A549 (cell line): ENCODE data around the gene TENM3. TPM values are rescaled to one million over a fixed set of nuclear protein-coding genes. Genes with fewer than 3 reads are reported as not detected.

Experiments
- ATAC-seq, 2 experiments: fragments of 200-7000 bp in 1 of 2; fragments of >200 bp in 1 of 2; cut with Nextera tagmentation in 1 of 2; cut with Tn5 transposase in 1 of 2; 3 replicates each; pipeline versions ENCODE4 v1.8.0 to v1.9.1; 2018 to 2020; ENCODE audit warnings: mild to moderate bottlenecking in 1 of 2, moderate library complexity in 1 of 2
- CTCF ChIA-PET: fragments of 300-600 bp; sonication (Branson Sonifier 250); formaldehyde crosslinking; extraction: SDS; loops from one replicate; lab custom pipeline; 2021; ENCODE audit warnings: antibody characterized with exemption, inconsistent platforms; lab: Yijun Ruan, JAX
- POLR2A ChIA-PET: fragments of 350-600 bp; formaldehyde crosslinking; extraction: SDS; loops from one replicate; lab custom pipeline; 2021; ENCODE audit warnings: antibody characterized with exemption, inconsistent platforms; lab: Yijun Ruan, JAX
- DNase-seq, 2 experiments: peaks; one replicate each; pipeline versions ENCODE4 v3.0.0 to v3.0.0-alpha.2; 2011 to 2016; ENCODE audit warnings: low read depth in 1 of 2, low spot score in 1 of 2
- FAIRE-seq: peaks from 2 replicates; lab custom pipeline; 2011; peaks lifted over from hg19 to GRCh38; lab: Jason Lieb, UNC
- H3K27ac ChIP-seq, 2 experiments: fragments of >200 bp; sonication (Bioruptor Twin); formaldehyde crosslinking; 3 replicates each; pipeline ENCODE4 v1.5.1; 2016 to 2017
- H3K4me1 ChIP-seq: fragments of >200 bp; sonication (Bioruptor Twin); formaldehyde crosslinking; 3 replicates; pipeline ENCODE4 v1.6.1; 2016
- H3K4me2 ChIP-seq: fragments of >200 bp; sonication (Bioruptor Twin); formaldehyde crosslinking; 3 replicates; pipeline ENCODE4 v1.6.1; 2016
- H3K4me3 ChIP-seq: fragments of >200 bp; sonication (Bioruptor Twin); formaldehyde crosslinking; 3 replicates; pipeline ENCODE4 v1.5.1; 2016
- H3K9me3 ChIP-seq: fragments of >200 bp; sonication (Bioruptor Twin); formaldehyde crosslinking; 3 replicates; pipeline ENCODE4 v1.6.1; 2016
- BHLHE40 ChIP-seq: IDR thresholded peaks from 2 replicates; pipeline ENCODE4 v1.6.1; 2012; ENCODE audit warnings: low read depth, low read length, inconsistent platforms
- CBX2 ChIP-seq: fragments of 200-600 bp; sonication (generic); IDR thresholded peaks from 2 replicates; pipeline ENCODE4 v1.6.1; 2016; ENCODE audit warnings: low read depth, mild to moderate bottlenecking, borderline replicate concordance
- CBX8 ChIP-seq: fragments of 200-600 bp; sonication (generic); IDR thresholded peaks from 2 replicates; pipeline ENCODE4 v1.6.1; 2016
- EP300 ChIP-seq, 2 experiments: fragments of >200 bp; sonication (Bioruptor Twin); formaldehyde crosslinking; IDR thresholded peaks; 2 replicates in 1 of 2; 3 replicates in 1 of 2; pipeline ENCODE4 v1.6.1; 2016 to 2017
- FOXS1 ChIP-seq: fragments of 250-450 bp; sonication (Bioruptor Pico); IDR thresholded peaks from 2 replicates; pipeline ENCODE4 v1.5.0; 2020; ENCODE audit warnings: mild to moderate bottlenecking, moderate library complexity
- GATA3 ChIP-seq: IDR thresholded peaks from 2 replicates; pipeline ENCODE4 v1.6.1; 2012; ENCODE audit warnings: borderline replicate concordance
- HDAC2 ChIP-seq: fragments of 200-600 bp; sonication (generic); IDR thresholded peaks from 2 replicates; pipeline ENCODE4 v1.6.1; 2016
- HEYL ChIP-seq: fragments of 250-450 bp; sonication (Bioruptor Pico); IDR thresholded peaks from 2 replicates; pipeline ENCODE4 v1.8.0; 2021; ENCODE audit warnings: mild to moderate bottlenecking, moderate library complexity
- HOXA7 ChIP-seq: fragments of 250-450 bp; sonication (Bioruptor Pico); IDR thresholded peaks from 2 replicates; pipeline ENCODE4 v1.5.0; 2020; ENCODE audit warnings: mild to moderate bottlenecking, moderate library complexity
- HOXB13 ChIP-seq: fragments of 250-450 bp; sonication (Bioruptor Pico); IDR thresholded peaks from 2 replicates; pipeline ENCODE4 v1.5.0; 2020; ENCODE audit warnings: low read depth, mild to moderate bottlenecking, moderate library complexity
- JUN ChIP-seq, 2 experiments: fragments of >200 bp; sonication (Bioruptor Twin); formaldehyde crosslinking; IDR thresholded peaks; 2 replicates in 1 of 2; 3 replicates in 1 of 2; pipeline ENCODE4 v1.6.1; 2016 to 2017
- JUNB ChIP-seq: fragments of >200 bp; sonication (Bioruptor Twin); formaldehyde crosslinking; IDR thresholded peaks from 2 replicates; pipeline ENCODE4 v1.6.1; 2016
- KDM5A ChIP-seq: fragments of 200-600 bp; sonication (generic); IDR thresholded peaks from 2 replicates; pipeline ENCODE4 v1.6.1; 2016; ENCODE audit warnings: antibody characterized with exemption, mild to moderate bottlenecking
- MAZ ChIP-seq: fragments of 150-350 bp; IDR thresholded peaks from 2 replicates; pipeline ENCODE4 v1.6.1; 2014; ENCODE audit warnings: antibody characterized with exemption, low read depth, low read length, borderline replicate concordance
- MYC ChIP-seq: IDR thresholded peaks from 2 replicates; pipeline ENCODE4 v1.6.1; 2012; ENCODE audit warnings: mild to moderate bottlenecking, inconsistent platforms, low read length, improper control_type of control experiment, borderline replicate concordance
- NFE2L2 ChIP-seq: fragments of 150-350 bp; conservative IDR thresholded peaks from 2 replicates; pipeline ENCODE4 v1.6.1; 2014; ENCODE audit warnings: low read length
- NPAS2 ChIP-seq: fragments of 250-450 bp; sonication (Bioruptor Pico); IDR thresholded peaks from 2 replicates; pipeline ENCODE4 v1.8.0; 2022; ENCODE audit warnings: mild to moderate bottlenecking, moderate library complexity, borderline replicate concordance
- POLR2A ChIP-seq: IDR thresholded peaks from 2 replicates; pipeline ENCODE4 v1.6.1; 2012; ENCODE audit warnings: mild to moderate bottlenecking, low read length
- RAD21 ChIP-seq, 2 experiments: fragments of >200 bp in 1 of 2; sonication (Bioruptor Twin) in 1 of 2; formaldehyde crosslinking in 1 of 2; IDR thresholded peaks in 1 of 2; conservative IDR thresholded peaks in 1 of 2; 2 replicates in 1 of 2; 3 replicates in 1 of 2; pipeline ENCODE4 v1.6.1; 2012 to 2018; ENCODE audit warnings: inconsistent platforms in 1 of 2
- RARB ChIP-seq: fragments of 250-450 bp; sonication (Bioruptor Pico); IDR thresholded peaks from 2 replicates; pipeline ENCODE4 v1.8.0; 2021; ENCODE audit warnings: mild to moderate bottlenecking, moderate library complexity
- RFX5 ChIP-seq: fragments of 450-650 bp; IDR thresholded peaks from 2 replicates; pipeline ENCODE4 v1.7.1; 2014; ENCODE audit warnings: antibody characterized with exemption, mild to moderate bottlenecking, moderate library complexity
- SMC3 ChIP-seq: fragments of >200 bp; sonication (Bioruptor Twin); formaldehyde crosslinking; IDR thresholded peaks from 3 replicates; pipeline ENCODE4 v1.6.1; 2018; ENCODE audit warnings: inconsistent platforms
- TFCP2L1 ChIP-seq: fragments of 250-450 bp; sonication (Bioruptor Pico); IDR thresholded peaks from 2 replicates; pipeline ENCODE4 v1.5.0; 2021; ENCODE audit warnings: mild to moderate bottlenecking
- ZC3H11A ChIP-seq: fragments of 450-650 bp; IDR thresholded peaks from 2 replicates; pipeline ENCODE4 v1.6.1; 2014; ENCODE audit warnings: antibody characterized with exemption, mild to moderate bottlenecking
- WGBS: methylation state at CpG from one replicate; pipeline ENCODE4 v1.1.6; 2017; ENCODE audit errors: missing lambda C conversion rate; 5-methylcytosine and 5-hydroxymethylcytosine counted together
- polyA plus RNA-seq, 4 experiments: library from polyadenylated mRNA; depleted of rRNA in 3 of 4; stranded (reverse); fragments of >200 nt; fragmentation: RNase III in 1 of 4; extraction: RNeasy Plus Mini Kit Qiagen cat#74134 plus additional on column Dnase treatment in 1 of 4; gene quantifications; 2 replicates in 3 of 4; 3 replicates in 1 of 4; pipeline ENCODE4 v1.2.3, GENCODE V29; 2011 to 2017
- TF ChIP-seq, protein P1 (sequence below): fragments of 450-650 bp; IDR thresholded peaks from 2 replicates; pipeline ENCODE4 v1.6.1; 2014; ENCODE audit warnings: antibody characterized with exemption
- TF ChIP-seq, protein P2 (sequence below): fragments of 200-600 bp; sonication (generic); IDR thresholded peaks from 2 replicates; pipeline ENCODE4 v1.6.1; 2016; ENCODE audit warnings: antibody characterized with exemption, mild to moderate bottlenecking, moderate library complexity
- TF ChIP-seq, protein P3 (sequence below): fragments of >200 bp; sonication (Bioruptor Twin); formaldehyde crosslinking; IDR thresholded peaks from 2 replicates; pipeline ENCODE4 v1.6.1; 2016

The TENM3 gene
- polyA plus RNA-seq, 2 of the 4 experiments (the other 2 are of a cell fraction) = 2.4 to 7.3 TPM

DNA sequence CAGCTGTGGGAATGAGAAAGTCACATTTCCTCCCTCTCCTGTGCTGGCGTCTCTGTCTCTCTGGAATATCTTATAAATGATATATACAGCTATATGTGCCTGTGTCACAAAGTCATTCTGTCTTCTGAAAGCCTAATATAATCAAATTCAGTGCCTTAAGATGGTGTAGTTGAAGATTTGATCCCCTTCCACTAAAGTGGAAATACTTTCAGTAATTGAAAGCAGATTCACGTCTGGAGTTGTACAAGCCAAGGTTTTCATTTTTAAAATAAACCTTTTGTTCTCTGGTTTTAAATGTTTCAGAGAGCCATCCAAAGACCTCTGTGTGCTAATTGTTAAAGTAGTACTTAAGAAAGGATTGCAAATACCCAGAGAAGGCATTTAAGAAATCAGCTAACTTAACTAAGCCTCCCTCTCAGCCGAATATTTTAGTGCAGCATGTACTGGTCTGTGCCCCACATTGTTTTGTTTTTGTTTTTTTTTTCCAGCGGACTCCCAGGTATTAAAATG lies 206.8 kb downstream of the TENM3 start:
- no peak for ATAC-seq

DNA sequence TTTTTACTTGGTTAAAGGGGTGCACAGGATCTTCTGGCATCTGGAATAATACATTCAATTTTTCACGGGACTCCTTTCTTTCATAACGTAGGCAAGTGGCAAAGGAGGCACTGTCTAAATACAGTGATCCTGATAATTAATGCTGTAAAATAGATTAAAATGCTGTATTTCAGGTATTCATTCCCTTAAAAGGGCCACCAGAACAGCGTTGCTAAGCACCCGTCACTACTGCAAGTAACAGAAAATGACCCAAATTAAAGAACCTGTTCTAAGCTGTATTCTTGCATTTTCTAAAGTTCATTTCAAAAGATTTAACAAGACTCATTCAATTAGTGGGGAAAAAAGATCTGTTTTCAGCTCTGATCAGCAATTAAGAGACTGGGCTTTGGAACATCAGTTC lies 208.2 kb downstream of the TENM3 start:
- 36% methylated on average over 4 of the region's 4 CpGs for WGBS
- Histone ChIP-seq H3K4me2 (no peak overlapping the region), H3K9me3 (no peaks in the 10 kb centered on the region), H3K4me3 (no peak overlapping the region), H3K4me1 (no peaks in the 10 kb centered on the region), H3K27ac (no peak overlapping the region)
- FAIRE-seq (no peak), DNase-seq (no peak), ATAC-seq (no peak)
- CTCF ChIA-PET = no interaction called here
- POLR2A ChIA-PET = no interaction called here
- TF ChIP-seq HDAC2 = no peak
- no peak for TF ChIP-seq NPAS2 (CRISPR knock-in tag)
- TF ChIP-seq KDM5A = no peak
- TF ChIP-seq RAD21 (conservative IDR thresholded peaks at IDR 0.05 in 1 of 2, IDR thresholded peaks at IDR 0.05 in 1 of 2) = no peak
- no peak for TF ChIP-seq FOXS1 (CRISPR knock-in tag)
- TF ChIP-seq NFE2L2 = no peak
- TF ChIP-seq, protein P1, sequence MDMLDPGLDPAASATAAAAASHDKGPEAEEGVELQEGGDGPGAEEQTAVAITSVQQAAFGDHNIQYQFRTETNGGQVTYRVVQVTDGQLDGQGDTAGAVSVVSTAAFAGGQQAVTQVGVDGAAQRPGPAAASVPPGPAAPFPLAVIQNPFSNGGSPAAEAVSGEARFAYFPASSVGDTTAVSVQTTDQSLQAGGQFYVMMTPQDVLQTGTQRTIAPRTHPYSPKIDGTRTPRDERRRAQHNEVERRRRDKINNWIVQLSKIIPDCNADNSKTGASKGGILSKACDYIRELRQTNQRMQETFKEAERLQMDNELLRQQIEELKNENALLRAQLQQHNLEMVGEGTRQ = no peak
- no peak for TF ChIP-seq RFX5
- TF ChIP-seq GATA3 = no peak
- TF ChIP-seq RARB (CRISPR knock-in tag) = no peak
- no peak for TF ChIP-seq MYC
- TF ChIP-seq, protein P2, sequence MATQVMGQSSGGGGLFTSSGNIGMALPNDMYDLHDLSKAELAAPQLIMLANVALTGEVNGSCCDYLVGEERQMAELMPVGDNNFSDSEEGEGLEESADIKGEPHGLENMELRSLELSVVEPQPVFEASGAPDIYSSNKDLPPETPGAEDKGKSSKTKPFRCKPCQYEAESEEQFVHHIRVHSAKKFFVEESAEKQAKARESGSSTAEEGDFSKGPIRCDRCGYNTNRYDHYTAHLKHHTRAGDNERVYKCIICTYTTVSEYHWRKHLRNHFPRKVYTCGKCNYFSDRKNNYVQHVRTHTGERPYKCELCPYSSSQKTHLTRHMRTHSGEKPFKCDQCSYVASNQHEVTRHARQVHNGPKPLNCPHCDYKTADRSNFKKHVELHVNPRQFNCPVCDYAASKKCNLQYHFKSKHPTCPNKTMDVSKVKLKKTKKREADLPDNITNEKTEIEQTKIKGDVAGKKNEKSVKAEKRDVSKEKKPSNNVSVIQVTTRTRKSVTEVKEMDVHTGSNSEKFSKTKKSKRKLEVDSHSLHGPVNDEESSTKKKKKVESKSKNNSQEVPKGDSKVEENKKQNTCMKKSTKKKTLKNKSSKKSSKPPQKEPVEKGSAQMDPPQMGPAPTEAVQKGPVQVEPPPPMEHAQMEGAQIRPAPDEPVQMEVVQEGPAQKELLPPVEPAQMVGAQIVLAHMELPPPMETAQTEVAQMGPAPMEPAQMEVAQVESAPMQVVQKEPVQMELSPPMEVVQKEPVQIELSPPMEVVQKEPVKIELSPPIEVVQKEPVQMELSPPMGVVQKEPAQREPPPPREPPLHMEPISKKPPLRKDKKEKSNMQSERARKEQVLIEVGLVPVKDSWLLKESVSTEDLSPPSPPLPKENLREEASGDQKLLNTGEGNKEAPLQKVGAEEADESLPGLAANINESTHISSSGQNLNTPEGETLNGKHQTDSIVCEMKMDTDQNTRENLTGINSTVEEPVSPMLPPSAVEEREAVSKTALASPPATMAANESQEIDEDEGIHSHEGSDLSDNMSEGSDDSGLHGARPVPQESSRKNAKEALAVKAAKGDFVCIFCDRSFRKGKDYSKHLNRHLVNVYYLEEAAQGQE = no peak

More for the DNA sequence above, 206.8 kb downstream of the TENM3 start:
- WGBS = 17% methylated on average over 4 of the region's 4 CpGs
- Histone ChIP-seq H3K4me2 (peak overlapping the region; percentile 81), H3K4me1 (no peaks in the 10 kb centered on the region), H3K27ac (no peak overlapping the region), H3K4me3 (peak overlapping the region; percentile 53; the same call in 1 of the 3 replicates), H3K9me3 (no peaks in the 10 kb centered on the region)
- POLR2A ChIA-PET = no interaction called here
- DNase-seq (no peak), FAIRE-seq (no peak)
- CTCF ChIA-PET = interaction anchor here (0.6 to 0.9 kb wide), 2 partner anchors 59 to 880 kb away, joined by 3 to 4 read pairs; no protein-coding TSS in a partner anchor
- TF ChIP-seq NFE2L2 (no peak), FOXS1 (CRISPR knock-in tag) (no peak), SMC3 (no peak), GATA3 (no peak), MYC (no peak), EP300 (IDR thresholded peaks at IDR 0.05) (no peak), CBX8 (no peak), CBX2 (no peak), ZC3H11A (no peak), RAD21 (conservative IDR thresholded peaks at IDR 0.05 in 1 of 2, IDR thresholded peaks at IDR 0.05 in 1 of 2) (no peak), JUN (IDR thresholded peaks at IDR 0.05) (no peak)

GRCh38 chr4:182453830-182454229 lies 210.6 kb downstream of the TENM3 start:
- no peaks in the 10 kb centered on the region for H3K4me1 ChIP-seq
- POLR2A ChIA-PET = interaction anchor here (0.7 kb wide), 1 partner anchor 412 kb away, joined by 3 read pairs; no protein-coding TSS in a partner anchor
- 37% methylated on average over 2 of the region's 2 CpGs for WGBS
- H3K27ac ChIP-seq = no peak overlapping the region
- H3K9me3 ChIP-seq = no peaks in the 10 kb centered on the region
- H3K4me2 ChIP-seq = no peak overlapping the region
- no peak overlapping the region for H3K4me3 ChIP-seq
- CTCF ChIA-PET = no interaction called here
- no peak for DNase-seq
- TF ChIP-seq HEYL (CRISPR knock-in tag) = no peak
- TF ChIP-seq JUNB = no peak
- no peak for TF ChIP-seq HOXA7 (CRISPR knock-in tag)
- TF ChIP-seq HOXB13 (CRISPR knock-in tag) = no peak
- TF ChIP-seq FOXS1 (CRISPR knock-in tag) = no peak
- TF ChIP-seq MAZ = no peak
- TF ChIP-seq, protein P2 = no peak
- TF ChIP-seq POLR2A = no peak
- TF ChIP-seq, protein P3, sequence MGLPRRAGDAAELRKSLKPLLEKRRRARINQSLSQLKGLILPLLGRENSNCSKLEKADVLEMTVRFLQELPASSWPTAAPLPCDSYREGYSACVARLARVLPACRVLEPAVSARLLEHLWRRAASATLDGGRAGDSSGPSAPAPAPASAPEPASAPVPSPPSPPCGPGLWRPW = no peak
- TF ChIP-seq BHLHE40 = no peak
- TF ChIP-seq TFCP2L1 = no peak
- no peak for FAIRE-seq
- ATAC-seq = no peak
